Measurements from ENCODE around the gene HPD.
"Not testable (repeated sequence)": the region's sequence is repeated elsewhere in the genome, so short reads cannot be mapped to it uniquely, and the experiment has no call there.

DNA sequence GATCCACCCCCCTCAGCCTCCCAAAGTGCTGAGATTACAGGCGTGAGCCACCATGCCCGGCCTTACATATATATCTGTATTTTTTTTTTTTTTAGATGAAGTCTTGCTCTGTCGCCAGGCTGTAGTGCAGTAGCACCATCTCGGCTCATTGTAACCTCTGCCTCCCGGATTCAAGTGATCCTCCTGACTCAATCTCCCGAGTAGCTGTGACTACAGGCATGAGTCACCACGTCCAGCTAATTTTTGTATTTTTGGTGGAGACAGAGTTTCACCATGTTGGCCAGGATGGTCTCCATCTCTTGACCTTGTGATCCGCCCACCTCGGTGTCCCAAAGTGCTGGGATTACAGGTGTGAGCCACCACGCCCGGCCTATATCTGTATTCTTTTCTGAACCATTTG lies 26.5 kb upstream of the HPD start:
- TF ChIP-seq, protein P1, sequence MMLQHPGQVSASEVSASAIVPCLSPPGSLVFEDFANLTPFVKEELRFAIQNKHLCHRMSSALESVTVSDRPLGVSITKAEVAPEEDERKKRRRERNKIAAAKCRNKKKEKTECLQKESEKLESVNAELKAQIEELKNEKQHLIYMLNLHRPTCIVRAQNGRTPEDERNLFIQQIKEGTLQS (CRISPR knock-in tag; conservative IDR thresholded peaks at IDR 0.05), result not testable (repeated sequence)
- TF ChIP-seq, protein P2, sequence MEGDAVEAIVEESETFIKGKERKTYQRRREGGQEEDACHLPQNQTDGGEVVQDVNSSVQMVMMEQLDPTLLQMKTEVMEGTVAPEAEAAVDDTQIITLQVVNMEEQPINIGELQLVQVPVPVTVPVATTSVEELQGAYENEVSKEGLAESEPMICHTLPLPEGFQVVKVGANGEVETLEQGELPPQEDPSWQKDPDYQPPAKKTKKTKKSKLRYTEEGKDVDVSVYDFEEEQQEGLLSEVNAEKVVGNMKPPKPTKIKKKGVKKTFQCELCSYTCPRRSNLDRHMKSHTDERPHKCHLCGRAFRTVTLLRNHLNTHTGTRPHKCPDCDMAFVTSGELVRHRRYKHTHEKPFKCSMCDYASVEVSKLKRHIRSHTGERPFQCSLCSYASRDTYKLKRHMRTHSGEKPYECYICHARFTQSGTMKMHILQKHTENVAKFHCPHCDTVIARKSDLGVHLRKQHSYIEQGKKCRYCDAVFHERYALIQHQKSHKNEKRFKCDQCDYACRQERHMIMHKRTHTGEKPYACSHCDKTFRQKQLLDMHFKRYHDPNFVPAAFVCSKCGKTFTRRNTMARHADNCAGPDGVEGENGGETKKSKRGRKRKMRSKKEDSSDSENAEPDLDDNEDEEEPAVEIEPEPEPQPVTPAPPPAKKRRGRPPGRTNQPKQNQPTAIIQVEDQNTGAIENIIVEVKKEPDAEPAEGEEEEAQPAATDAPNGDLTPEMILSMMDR (IDR thresholded peaks at IDR 0.05), result not testable (repeated sequence)
- not testable (repeated sequence) for TF ChIP-seq TEAD1 (CRISPR knock-in tag; IDR thresholded peaks at IDR 0.05); ETV6 (CRISPR knock-in tag; IDR thresholded peaks at IDR 0.05); TEAD4 (CRISPR knock-in tag; IDR thresholded peaks at IDR 0.05); ESRRA (CRISPR knock-in tag; IDR thresholded peaks at IDR 0.05; ENCODE audit: borderline replicate concordance); CBFB (CRISPR knock-in tag; IDR thresholded peaks at IDR 0.05; ENCODE audit: low read depth)
- TF ChIP-seq, protein P3, sequence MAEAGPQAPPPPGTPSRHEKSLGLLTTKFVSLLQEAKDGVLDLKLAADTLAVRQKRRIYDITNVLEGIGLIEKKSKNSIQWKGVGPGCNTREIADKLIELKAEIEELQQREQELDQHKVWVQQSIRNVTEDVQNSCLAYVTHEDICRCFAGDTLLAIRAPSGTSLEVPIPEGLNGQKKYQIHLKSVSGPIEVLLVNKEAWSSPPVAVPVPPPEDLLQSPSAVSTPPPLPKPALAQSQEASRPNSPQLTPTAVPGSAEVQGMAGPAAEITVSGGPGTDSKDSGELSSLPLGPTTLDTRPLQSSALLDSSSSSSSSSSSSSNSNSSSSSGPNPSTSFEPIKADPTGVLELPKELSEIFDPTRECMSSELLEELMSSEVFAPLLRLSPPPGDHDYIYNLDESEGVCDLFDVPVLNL (CRISPR knock-in tag; IDR thresholded peaks at IDR 0.05; ENCODE audit: borderline replicate concordance, low read depth), result not testable (repeated sequence)
- TF ChIP-seq, protein P4, sequence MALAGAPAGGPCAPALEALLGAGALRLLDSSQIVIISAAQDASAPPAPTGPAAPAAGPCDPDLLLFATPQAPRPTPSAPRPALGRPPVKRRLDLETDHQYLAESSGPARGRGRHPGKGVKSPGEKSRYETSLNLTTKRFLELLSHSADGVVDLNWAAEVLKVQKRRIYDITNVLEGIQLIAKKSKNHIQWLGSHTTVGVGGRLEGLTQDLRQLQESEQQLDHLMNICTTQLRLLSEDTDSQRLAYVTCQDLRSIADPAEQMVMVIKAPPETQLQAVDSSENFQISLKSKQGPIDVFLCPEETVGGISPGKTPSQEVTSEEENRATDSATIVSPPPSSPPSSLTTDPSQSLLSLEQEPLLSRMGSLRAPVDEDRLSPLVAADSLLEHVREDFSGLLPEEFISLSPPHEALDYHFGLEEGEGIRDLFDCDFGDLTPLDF (CRISPR knock-in tag; IDR thresholded peaks at IDR 0.05), result not testable (repeated sequence)
